HG03039 (cell line): ENCODE results near the gene ADAMTS19.

Source experiments
- ATAC-seq: cut with Tn5 transposase; IDR thresholded peaks from one replicate; pipeline ENCODE4 v1.9.1; 2021; ENCODE audit warnings: mild to moderate bottlenecking, moderate library complexity; ENCODE audit not compliant: unreplicated experiment

Gene ADAMTS19

DNA sequence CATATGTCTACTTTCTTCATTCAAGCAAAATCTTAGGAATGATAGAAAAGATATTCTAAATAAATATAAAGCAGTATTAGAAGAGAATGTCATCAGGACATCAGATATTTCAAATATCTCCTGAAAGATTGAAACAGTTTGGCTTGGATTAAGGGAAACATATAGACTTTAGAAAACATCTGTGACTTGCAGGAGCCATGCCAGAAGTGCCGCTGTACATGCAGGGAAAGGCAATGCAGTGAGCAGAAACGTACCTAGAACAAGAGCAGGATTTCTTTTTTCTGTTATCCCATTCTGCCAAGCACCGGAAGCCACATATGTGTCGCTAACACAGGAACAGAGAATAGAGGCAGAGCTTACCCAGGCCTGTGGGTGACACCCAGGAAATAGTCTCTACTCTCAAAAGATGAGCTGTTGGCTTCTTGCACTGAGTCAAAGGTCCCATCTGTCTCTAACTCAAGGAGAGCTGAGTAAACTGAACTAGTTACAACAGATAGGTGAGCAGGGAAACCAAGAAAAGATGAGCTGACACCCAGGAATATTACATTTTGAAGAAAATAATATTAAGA lies 5.8 kb downstream of the ADAMTS19 start:
- ATAC-seq: no peak

DNA sequence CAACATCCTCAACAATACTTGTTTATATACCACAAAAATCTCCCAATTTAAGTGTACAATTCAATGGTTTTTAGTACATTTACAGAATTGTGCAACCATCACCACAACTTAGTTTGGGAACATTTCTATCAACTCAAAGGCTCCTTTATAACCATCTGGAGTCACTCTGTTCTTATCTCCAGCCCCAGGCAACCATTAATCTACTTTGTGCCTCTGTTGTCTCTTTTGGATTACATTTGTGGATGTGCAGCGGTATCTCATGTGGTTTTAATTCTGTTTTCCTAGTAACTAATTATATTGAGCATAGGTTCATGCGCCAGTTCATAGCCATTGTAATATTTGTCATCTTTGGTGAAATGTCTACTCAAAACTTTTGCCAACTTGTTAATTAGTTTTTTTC lies 14.4 kb downstream of the ADAMTS19 start:
- no peak for ATAC-seq

DNA sequence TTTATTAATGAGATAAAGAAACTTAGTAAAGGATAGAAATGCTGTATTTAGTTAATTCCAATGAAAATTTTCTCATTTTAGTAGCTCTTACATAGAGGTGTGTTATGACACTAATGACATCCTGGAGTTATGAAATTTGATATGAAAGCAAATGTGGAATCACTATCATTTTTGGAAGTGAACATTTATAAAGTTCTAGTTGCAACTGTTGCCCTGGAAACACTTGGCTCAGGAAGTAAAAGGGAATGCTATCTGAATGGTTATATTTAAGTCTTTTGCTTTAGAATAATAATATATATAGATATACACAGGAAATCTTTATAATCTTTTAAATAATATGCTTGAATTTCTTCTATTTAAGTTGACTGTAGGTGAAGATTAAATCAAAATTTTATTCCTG lies 16.7 kb downstream of the ADAMTS19 start:
- ATAC-seq: no peak

DNA sequence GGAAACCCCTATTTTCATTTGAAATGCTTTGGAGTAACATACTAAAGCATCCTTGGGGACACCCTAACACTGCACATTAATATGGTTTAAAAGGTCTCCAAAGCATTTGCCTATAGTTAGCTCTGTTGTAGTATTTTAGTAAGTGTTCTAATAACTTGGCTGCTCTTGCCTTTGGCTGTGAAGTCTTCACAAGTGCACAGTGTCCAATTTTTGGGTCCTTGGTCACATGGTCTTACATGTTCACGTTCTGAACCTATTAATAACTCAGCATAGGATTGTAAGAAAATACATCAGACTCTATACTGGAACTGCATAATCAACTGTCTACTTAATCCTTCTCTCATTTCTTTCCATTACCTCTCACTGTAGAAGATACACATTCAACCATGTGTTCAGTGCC lies 17.4 kb downstream of the ADAMTS19 start:
- ATAC-seq: no peak

DNA sequence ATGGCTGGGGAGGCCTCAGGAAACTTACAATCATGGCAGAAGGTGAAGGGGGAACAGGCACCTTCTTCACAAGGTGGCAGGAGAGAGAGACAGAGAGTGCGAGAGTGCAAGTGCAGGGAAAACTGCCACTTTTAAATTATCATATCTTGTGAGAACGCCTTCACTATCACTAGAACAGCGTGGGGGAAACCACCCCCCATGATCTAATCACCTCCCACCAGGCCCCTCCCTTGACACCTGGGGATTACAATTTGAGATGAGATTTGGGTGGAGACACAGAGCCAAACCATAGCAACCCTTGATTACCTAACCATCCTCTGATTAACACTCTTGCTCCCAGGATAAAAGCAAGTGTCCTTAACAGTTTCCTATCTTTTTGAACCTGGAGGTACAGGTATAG lies 21.1 kb downstream of the ADAMTS19 start:
- ATAC-seq: no peak

DNA sequence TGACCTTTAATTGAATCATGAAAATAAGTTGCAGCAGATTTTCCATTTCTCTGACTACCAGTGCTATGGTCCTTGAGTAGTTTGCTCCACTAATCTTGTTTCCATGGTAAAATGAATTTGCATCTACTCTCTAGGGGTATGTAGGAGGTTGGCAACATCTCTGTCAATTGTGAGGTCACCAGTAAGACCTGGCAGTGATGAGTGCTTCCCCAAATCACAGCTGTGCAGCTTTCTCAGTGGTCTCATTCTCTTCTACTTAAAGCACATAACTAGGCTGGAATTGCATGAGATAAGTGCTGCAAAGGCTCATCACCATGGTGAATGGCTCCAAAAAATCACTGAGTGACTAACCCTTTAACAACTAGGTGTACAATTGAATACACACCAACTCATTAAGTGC lies 36.3 kb downstream of the ADAMTS19 start:
- ATAC-seq: no peak

DNA sequence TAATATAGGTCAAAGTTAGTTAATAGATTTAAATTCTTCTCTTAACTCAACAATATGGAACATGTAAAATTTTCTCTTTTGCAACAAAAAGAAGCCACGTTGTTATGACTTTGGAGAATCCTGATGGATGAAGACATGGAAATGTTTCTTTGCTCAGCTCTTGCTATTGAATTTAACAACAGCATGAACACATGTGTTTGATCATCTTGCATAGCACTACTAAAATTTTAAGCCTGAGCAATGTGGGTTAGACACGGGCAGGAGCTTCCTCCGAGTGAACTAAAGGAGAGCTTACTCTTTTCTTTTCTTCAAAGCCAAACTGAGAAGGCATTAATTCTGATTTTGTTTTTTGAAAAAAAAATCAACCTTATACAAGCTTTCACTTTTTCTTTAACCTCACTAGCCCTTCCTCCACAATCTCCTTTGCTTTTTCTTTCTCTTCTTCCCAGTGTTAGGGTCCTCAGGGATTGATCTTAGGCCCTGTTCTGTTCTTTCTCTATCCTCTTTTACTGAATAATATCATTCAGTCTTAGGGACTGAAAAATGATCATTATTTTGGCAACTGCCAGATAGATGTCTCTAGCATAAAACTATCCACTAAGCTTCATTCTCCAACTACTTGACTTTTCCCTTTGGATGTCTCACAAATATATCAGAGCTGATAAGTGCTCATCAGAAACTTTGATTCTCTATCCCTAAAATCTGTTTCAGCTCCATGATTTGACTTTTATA lies 36.9 kb downstream of the ADAMTS19 start:
- ATAC-seq: no peak

DNA sequence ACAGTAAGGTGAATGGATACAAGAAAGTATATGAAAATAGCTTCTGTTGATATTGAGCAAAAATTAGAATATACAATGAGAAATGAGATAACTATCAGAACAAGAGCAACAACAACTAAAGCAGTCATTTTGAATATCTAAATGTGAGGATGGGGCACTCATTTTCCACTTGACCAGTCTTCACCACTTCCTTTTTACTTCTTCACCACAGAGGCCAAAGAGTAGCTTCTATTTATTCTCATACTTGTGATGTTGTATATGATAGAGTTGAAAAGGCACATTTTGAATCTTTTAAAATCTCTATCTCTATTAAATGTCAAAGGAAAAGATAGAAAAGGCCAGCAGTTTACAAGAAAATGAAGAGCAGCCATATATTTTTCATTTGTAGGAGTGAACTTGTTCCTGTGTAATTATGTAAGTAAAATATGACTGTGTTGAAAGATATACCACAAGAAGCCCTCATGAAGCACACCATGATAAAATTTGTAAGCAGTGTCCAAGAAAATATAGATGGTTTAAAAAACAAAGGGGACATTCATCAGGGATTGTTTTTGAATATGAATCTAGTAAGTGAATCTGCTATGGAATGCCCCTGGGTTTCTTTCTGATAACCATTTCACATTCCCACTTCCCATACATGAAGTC lies 39.2 kb downstream of the ADAMTS19 start:
- no peak for ATAC-seq

DNA sequence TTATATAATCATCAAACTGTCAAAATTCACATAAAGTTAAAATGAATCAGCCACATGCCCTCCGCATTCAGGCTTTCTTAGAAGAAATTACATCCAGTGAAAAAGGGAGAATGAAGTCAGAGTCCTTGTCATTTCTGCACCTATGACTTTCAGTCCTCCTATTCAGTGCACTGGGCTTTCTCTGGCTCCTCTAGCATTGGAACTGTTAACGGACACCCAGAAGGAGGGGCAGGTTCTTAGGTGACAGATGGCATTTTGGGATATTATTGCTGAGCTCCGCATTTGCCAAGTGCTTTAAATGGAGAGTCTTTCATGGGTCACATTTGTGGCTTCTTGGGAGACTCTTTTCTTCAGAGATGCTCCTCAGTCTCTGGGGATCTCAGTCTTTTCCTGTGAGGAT lies 40.0 kb downstream of the ADAMTS19 start:
- no peak for ATAC-seq

DNA sequence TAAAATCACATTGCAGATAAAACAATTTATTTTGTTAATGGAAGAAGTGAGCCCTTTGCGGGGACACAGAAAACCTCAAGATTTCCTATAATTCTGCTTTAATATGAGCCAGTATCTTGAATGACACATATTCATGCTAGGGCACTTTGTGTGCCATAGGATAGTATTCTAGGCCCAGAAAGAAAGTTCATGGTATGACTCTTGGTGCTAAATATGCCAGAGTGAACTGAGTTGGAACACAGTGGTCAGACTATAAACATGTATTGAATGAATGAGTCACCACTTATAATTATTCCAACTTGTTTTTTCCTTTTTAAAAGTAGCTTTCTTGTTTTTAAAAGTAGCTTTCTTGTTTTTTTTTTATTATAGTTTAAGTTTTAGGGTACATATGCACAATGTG lies 46.0 kb downstream of the ADAMTS19 start:
- no peak for ATAC-seq

DNA sequence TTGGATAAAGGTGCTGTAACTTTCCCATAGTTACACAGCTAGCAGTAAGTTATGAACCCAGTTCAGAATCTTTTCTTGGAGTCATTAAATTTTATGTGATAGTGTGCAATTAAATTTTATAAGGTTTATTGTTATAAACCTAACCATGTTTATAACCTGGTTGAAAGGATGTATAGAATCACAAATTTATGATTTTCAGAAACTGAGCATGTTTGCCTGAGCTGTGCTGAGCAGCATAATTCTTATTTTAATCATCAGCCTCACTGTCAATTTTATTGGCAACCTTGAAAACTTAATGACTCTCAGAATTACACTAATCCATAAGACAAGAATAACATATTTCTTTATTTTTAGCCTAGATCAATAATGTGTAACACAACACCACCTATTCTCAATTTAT lies 46.9 kb downstream of the ADAMTS19 start:
- no peak for ATAC-seq

DNA sequence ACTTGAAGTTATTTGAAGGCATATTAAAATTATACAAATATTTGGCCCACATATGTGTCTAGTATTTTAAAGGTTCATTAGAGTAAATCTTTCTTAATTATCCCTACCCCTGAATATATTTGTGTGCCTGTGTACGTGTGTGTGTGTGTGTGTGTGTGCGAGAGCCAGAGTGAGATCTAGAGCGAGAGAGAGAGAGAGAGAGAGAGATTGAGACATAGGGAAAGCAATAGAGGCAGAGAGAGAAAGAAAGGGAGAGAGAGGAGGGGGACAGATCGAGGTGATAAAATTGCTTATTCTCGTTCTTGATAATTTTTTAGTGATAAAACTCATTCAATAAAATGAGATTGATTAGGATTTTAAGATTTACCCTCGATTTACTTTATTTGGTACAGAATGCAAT lies 47.4 kb downstream of the ADAMTS19 start:
- ATAC-seq: no peak

DNA sequence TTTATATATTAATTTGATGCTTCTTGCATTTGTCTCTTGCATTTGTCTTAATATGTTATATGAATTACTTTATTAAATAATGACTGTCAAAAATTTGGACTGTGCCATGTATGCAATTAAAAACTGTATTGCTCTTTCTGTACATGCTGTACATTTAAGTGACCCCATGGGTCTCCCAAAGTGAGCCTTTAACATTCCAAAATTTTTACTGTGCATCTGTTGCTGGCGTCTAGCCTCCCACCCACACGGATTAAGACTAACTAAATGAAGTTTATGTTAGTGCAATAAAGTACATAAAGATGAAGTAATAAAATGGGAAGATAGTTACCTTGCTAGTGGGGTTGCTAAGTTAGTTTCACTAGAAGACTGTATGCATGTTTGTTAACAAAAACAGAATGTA lies 48.5 kb downstream of the ADAMTS19 start:
- no peak for ATAC-seq

DNA sequence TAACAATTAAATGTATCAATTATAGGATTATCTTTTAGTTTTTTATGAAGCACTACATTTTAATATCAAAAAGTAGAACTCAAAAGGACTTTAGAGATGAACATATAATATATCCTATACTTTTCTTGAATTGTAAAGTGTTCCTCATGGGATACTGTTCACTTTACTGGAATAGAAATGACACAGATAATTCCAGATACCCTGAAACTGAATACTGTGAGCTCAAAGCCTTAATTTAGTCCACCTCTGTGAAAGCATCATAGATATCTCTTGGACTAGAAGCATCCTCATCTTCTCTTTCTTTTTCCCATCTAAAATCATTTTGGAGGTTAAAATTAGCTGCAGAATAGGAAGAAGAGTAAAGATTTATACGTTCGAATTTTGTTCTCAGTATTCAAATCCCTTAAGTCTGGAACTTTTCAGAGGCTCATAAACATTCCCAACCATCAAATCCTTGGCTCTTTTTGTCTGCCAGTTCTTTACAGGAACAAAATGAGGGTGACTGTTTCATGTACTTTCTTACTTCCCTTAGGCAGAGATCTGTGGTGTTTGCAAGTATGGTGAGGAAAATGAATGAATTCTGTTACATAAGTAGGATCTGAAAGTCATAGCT lies 49.4 kb downstream of the ADAMTS19 start:
- ATAC-seq: no peak

DNA sequence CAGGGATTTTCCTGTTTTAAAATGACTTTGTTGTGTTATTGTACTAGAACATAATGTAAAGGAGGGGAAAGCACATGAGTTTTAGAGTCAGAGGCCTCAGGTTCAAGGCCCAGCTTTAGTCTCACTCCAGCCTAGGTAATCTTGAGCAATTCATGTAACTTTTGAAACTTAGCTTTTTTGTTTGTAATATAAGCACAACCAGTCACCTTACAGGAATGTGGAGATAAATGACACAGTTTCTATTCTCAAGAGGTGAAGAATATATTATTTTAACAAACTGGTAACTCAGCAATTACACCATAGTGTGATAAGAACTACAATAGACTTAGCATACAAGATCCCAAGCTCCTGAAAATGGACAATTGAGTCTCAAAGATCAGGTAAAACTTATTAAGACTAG lies 51.2 kb downstream of the ADAMTS19 start:
- no peak for ATAC-seq

DNA sequence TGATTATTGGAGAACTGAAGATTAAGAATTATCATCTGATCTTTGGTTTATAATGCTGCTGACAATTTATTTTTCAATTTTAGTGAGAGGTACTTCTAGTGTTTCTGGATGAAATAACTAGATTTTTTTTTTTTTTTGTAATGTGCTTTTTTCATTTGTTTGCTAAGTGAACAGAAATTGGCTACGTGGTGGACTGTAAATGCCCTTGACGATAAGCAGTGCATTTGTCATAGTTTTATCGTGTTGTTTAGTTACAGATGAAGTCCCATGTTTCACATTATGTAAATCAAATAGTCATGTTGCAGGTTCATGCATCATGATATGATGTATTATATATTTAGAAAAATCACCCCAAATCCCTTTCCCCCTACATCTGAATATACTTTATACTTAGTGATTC lies 81.0 kb downstream of the ADAMTS19 start:
- no peak for ATAC-seq

DNA sequence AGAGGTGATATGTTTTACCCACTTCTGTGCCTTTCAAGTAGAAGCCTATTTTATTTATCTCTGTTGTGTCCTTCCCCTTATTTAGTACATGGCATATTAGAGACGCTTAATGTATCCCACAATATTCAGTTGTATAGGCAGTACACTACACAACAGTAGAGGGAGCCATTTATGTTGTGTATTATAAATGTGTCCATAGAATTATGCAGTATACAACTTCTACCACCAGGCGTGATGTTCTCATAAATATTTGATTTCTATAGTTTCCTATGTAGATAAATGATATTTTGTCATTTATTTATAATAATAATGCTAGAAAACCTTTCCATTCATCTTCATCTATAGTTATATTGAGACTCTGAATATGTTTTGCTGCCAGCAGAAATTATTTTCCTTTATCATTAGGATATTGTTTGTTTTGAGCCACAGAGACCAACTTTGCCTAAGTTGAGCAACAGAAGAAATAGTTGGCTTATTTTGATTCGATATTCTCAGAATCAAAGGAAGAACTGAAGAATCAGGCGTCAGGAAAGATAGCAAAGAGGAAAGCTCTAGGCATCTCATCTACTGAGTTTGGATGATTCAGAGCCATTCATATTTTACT lies 81.7 kb downstream of the ADAMTS19 start:
- no peak for ATAC-seq

DNA sequence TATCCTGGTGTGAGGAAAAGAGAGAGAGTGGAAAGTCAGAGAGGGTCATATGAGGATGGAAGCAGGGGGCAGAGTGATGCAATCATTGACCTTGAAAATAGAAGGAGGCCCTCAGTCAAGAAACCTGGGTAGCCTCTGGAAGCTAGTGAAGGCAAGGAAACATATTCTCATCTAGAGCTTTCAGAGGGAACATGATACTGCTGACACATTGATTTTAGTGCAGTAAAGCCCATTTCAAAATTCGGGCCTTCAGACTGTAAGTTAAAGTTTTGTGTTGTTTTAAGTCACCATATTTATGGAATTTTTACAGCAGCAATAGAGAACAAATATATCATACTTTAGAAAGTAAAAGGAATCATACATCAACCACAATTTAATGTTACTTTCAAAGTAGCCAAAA lies 87.0 kb downstream of the ADAMTS19 start:
- ATAC-seq: no peak

DNA sequence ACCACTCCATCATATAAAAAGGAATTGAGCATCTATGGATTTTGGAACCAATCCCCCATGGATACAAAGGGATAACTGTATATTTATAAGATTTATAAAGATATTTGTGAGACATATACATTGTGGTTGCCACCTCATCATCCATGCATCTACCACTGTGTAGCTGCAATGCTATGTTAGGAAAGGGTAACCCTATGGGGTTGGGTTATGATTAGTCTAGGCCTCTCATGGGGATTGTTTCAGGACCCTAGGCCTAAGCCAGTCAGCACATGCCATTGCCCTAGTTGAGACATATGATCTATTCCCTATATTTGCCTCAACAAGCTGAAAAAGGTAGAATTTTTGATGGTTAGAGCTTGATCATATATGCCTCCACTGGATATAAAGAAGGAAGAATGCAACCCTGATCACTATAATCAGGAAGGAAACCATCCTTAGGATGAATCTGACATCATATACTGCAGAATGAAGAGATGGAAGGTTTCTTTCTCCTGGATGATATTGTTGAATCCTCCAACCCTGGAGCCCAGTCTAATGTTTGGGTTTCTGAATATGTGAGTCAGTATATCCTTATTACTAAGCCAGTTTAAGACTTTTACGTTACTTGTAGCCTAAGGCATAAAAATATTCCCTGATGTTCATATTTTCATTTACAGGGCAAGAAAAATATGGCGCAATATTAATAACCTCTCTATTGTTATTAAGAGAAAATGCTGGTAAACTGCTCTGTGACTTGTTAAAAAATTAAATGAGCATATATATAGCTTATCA lies 94.2 kb downstream of the ADAMTS19 start:
- ATAC-seq: no peak

DNA sequence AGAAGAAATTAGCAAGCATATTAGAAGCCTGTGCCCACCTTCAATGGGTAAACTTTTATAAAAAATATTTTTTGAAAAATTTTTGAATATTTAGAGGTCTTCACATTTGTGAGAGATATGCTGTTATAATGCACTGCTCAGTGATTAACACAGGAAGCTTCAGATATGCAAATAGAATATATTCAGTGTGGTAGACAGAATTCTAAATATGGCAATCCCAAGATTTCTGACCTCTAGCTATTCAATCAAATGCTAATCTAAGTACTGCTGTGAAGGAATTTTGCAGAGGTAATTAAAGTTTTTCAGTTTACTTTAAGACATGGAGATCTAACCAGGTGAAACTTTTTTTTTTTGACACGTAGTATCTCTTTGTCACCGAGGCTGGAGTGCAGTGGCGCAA lies 103.5 kb downstream of the ADAMTS19 start:
- ATAC-seq: no peak

DNA sequence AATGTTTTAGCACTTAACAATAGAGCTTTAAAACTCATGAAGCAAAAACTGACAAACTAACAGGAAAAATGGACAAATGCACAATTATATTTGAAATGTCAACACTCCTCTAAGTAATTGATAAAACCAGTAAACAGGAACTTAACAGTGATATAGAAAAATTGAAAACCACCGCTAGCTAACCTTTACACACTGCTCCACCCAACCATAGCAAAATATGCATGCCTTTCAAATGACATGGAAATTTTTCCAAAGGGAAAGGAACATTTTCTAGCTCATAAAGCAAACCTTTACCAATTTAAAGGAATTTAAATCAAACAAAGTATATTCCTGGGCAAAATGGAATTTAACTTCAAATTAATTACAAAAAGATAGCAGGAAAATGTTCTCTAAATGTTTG lies 109.2 kb downstream of the ADAMTS19 start:
- ATAC-seq: no peak
